H54 (cell line): ENCODE results near the gene KCNQ1.

Experiments used
- DNase-seq: peaks from one replicate; pipeline ENCODE4 v3.0.0; 2011; ENCODE audit warnings: low spot score, mixed read lengths; ENCODE audit not compliant: insufficient read length
- FAIRE-seq: peaks from 3 replicates; lab custom pipeline; 2011; peaks lifted over from hg19 to GRCh38; lab: Jason Lieb, UNC
- POLR2A ChIP-seq: IDR thresholded peaks from 2 replicates; pipeline ENCODE4 v1.6.1; 2011; ENCODE audit warnings: low read depth, mild to moderate bottlenecking, low read length

KCNQ1 gene

GRCh38 chr11:2519517-2519861, 74.7 kb downstream of the KCNQ1 start:
- no peak for DNase-seq
- no peak for TF ChIP-seq POLR2A
- FAIRE-seq = no peak

- TF ChIP-seq POLR2A = no peak
- FAIRE-seq (no peak), DNase-seq (no peak)
Measured at GRCh38 chr11:2519862-2520735, 75.3 kb downstream of the KCNQ1 start.

- FAIRE-seq (no peak), DNase-seq (no peak)
- TF ChIP-seq POLR2A = no peak
Measured at GRCh38 chr11:2520736-2521035, 75.9 kb downstream of the KCNQ1 start.

GRCh38 chr11:2521081-2521732, 76.4 kb downstream of the KCNQ1 start:
- FAIRE-seq = no peak
- no peak for TF ChIP-seq POLR2A
- no peak for DNase-seq

- FAIRE-seq = no peak
- DNase-seq = no peak
- no peak for TF ChIP-seq POLR2A
Measured at GRCh38 chr11:2521733-2522630, 77.2 kb downstream of the KCNQ1 start.

- no peak for FAIRE-seq
Measured at GRCh38 chr11:2522631-2523255, 77.9 kb downstream of the KCNQ1 start.

GRCh38 chr11:2523821-2524391, 79.1 kb downstream of the KCNQ1 start:
- TF ChIP-seq POLR2A = no peak
- DNase-seq = no peak
- FAIRE-seq = no peak

More at GRCh38 chr11:2522631-2523255, 77.9 kb downstream of the KCNQ1 start:
- no peak for TF ChIP-seq POLR2A
- no peak for DNase-seq

GRCh38 chr11:2524446-2525165, 79.8 kb downstream of the KCNQ1 start:
- DNase-seq = no peak
- no peak for FAIRE-seq
- TF ChIP-seq POLR2A = no peak

GRCh38 chr11:2525166-2525861, 80.5 kb downstream of the KCNQ1 start:
- no peak for TF ChIP-seq POLR2A
- no peak for FAIRE-seq
- DNase-seq = no peak

GRCh38 chr11:2525941-2526807, 81.4 kb downstream of the KCNQ1 start:
- TF ChIP-seq POLR2A = no peak
- FAIRE-seq (no peak), DNase-seq (no peak)

- no peak for FAIRE-seq
- no peak for TF ChIP-seq POLR2A
- DNase-seq = no peak
Measured at GRCh38 chr11:2526808-2527381, 82.1 kb downstream of the KCNQ1 start.
